IMR-90 (cell line): ENCODE results near the gene SOWAHB. TPM values are rescaled to one million over a fixed set of nuclear protein-coding genes. Genes with fewer than 3 reads are reported as not detected.

Experiments used
- ATAC-seq: fragments of 200-7000 bp; cut with Tn5 transposase; 2 replicates; pipeline ENCODE4 v1.9.1; 2020; ENCODE audit warnings: low read depth, mild to moderate bottlenecking, moderate library complexity
- BruUV-seq: library from RNA; stranded (reverse); fragments of 400-500 nt; replicated peaks from 2 replicates; lab custom pipeline; 2021; lab: Mats Ljungman, UMichigan
- CTCF ChIA-PET: fragments of 300-600 bp; formaldehyde crosslinking; extraction: SDS; loops from one replicate; lab custom pipeline; 2021; ENCODE audit warnings: antibody characterized with exemption; lab: Yijun Ruan, JAX
- POLR2A ChIA-PET: fragments of 300-600 bp; sonication (Branson Sonifier 250); formaldehyde crosslinking; loops from one replicate; lab custom pipeline; 2022; ENCODE audit warnings: antibody characterized with exemption; ENCODE audit not compliant: unreplicated experiment; lab: Charles Lee
- DNase-seq: peaks from one replicate; pipeline ENCODE4 v3.0.0; 2013
- H2AFZ ChIP-seq: replicated peaks from 2 replicates; pipeline ENCODE3; 2013; ENCODE audit warnings: low read length, mild to moderate bottlenecking; ENCODE audit not compliant: poor library complexity
- H2AK5ac ChIP-seq: 2 replicates; pipeline ENCODE4 v1.6.1; 2013; ENCODE audit warnings: low read depth, low read length, inconsistent platforms
- H2AK9ac ChIP-seq: replicated peaks from 2 replicates; pipeline ENCODE3; 2013; ENCODE audit warnings: mild to moderate bottlenecking, low read depth, low read length, moderate library complexity; ENCODE audit not compliant: poor library complexity
- H2BK120ac ChIP-seq: 2 replicates; pipeline ENCODE4 v1.6.1; 2013; ENCODE audit warnings: low read depth, low read length, inconsistent platforms
- H2BK15ac ChIP-seq: 3 replicates; pipeline ENCODE4 v1.6.1; 2013; ENCODE audit warnings: low read depth, low read length, inconsistent platforms
- H2BK20ac ChIP-seq: 2 replicates; pipeline ENCODE4 v1.6.1; 2013; ENCODE audit warnings: low read depth, mild to moderate bottlenecking, inconsistent platforms, low read length, moderate library complexity
- H2BK5ac ChIP-seq: 2 replicates; pipeline ENCODE4 v1.6.1; 2013; ENCODE audit warnings: mild to moderate bottlenecking, low read depth, low read length, inconsistent platforms; ENCODE audit not compliant: poor library complexity, severe bottlenecking
- H3K14ac ChIP-seq: replicated peaks from 2 replicates; pipeline ENCODE4 v1.6.1; 2013; ENCODE audit warnings: low read depth, low read length, inconsistent platforms
- H3K18ac ChIP-seq: 2 replicates; pipeline ENCODE4 v1.6.1; 2013; ENCODE audit warnings: low read depth, low read length, control low read depth
- H3K23ac ChIP-seq: 2 replicates; pipeline ENCODE4 v1.6.1; 2013; ENCODE audit warnings: low read depth, low read length, inconsistent platforms
- H3K27ac ChIP-seq: 2 replicates; pipeline ENCODE4 v1.5.1; 2013; ENCODE audit warnings: mild to moderate bottlenecking, control low read depth, low read length; ENCODE audit not compliant: insufficient read depth
- H3K27me3 ChIP-seq: 2 replicates; pipeline ENCODE4 v1.6.1; 2013; ENCODE audit warnings: low read length; ENCODE audit not compliant: control insufficient read depth, insufficient read depth
- H3K36me3 ChIP-seq: 2 replicates; pipeline ENCODE4 v1.6.1; 2013; ENCODE audit warnings: low read length, mixed read lengths; ENCODE audit not compliant: control insufficient read depth, insufficient read depth
- H3K4ac ChIP-seq: 2 replicates; pipeline ENCODE4 v1.6.1; 2013; ENCODE audit warnings: low read depth, low read length, inconsistent platforms
- H3K4me1 ChIP-seq: 2 replicates; pipeline ENCODE4 v1.6.1; 2013; ENCODE audit warnings: low read length, mixed read lengths; ENCODE audit not compliant: control insufficient read depth, insufficient read depth
- H3K4me2 ChIP-seq: 2 replicates; pipeline ENCODE4 v1.6.1; 2013; ENCODE audit warnings: low read depth, mild to moderate bottlenecking, control low read depth, low read length, moderate library complexity
- H3K4me3 ChIP-seq: 2 replicates; pipeline ENCODE4 v1.5.1; 2013; ENCODE audit warnings: low read depth, mild to moderate bottlenecking, control low read depth, low read length, moderate library complexity; ENCODE audit not compliant: insufficient read depth
- H3K56ac ChIP-seq: 2 replicates; pipeline ENCODE4 v1.6.1; 2013; ENCODE audit warnings: low read length, inconsistent platforms; ENCODE audit not compliant: insufficient read depth; ENCODE audit errors: extremely low read depth
- H3K79me1 ChIP-seq, 2 experiments: 2 replicates each; pipeline ENCODE4 v1.6.1; 2013; ENCODE audit warnings: low read length in 2 of 2, inconsistent platforms in 1 of 2, low read depth in 1 of 2
- H3K9ac ChIP-seq: 2 replicates; pipeline ENCODE4 v1.6.1; 2013; ENCODE audit warnings: low read depth, low read length, control low read depth
- H3K9me1 ChIP-seq: 2 replicates; pipeline ENCODE4 v1.6.1; 2013; ENCODE audit warnings: low read length, inconsistent platforms; ENCODE audit not compliant: insufficient read depth
- H3K9me3 ChIP-seq: 2 replicates; pipeline ENCODE4 v1.6.1; 2013; ENCODE audit warnings: low read length; ENCODE audit not compliant: control insufficient read depth, insufficient read depth
- H4K20me1 ChIP-seq: 2 replicates; pipeline ENCODE4 v1.6.1; 2013; ENCODE audit warnings: low read length, inconsistent platforms; ENCODE audit not compliant: insufficient read depth
- H4K5ac ChIP-seq: 2 replicates; pipeline ENCODE4 v1.6.1; 2013; ENCODE audit warnings: mild to moderate bottlenecking, low read depth, low read length, control low read depth
- H4K8ac ChIP-seq, 2 experiments: 2 replicates each; pipeline ENCODE4 v1.6.1; 2013; ENCODE audit warnings: low read depth in 2 of 2, low read length in 2 of 2, control low read depth in 1 of 2, inconsistent platforms in 1 of 2
- H4K91ac ChIP-seq: 2 replicates; pipeline ENCODE4 v1.6.1; 2013; ENCODE audit warnings: low read depth, low read length, inconsistent platforms; ENCODE audit not compliant: insufficient read depth
- BHLHE40 ChIP-seq: fragments of 150-350 bp; IDR thresholded peaks from 2 replicates; pipeline ENCODE4 v1.6.1; 2016; ENCODE audit warnings: mild to moderate bottlenecking, low read depth, low read length
- CEBPB ChIP-seq: IDR thresholded peaks from 2 replicates; pipeline ENCODE4 v1.6.1; 2012; ENCODE audit warnings: low read depth, low read length, improper control_type of control experiment
- FOS ChIP-seq: fragments of 150-350 bp; IDR thresholded peaks from 2 replicates; pipeline ENCODE4 v1.6.1; 2016; ENCODE audit warnings: low read depth, low read length
- MAFK ChIP-seq: IDR thresholded peaks from 2 replicates; pipeline ENCODE4 v1.6.1; 2012; ENCODE audit warnings: low read depth, low read length, improper control_type of control experiment
- MAZ ChIP-seq: IDR thresholded peaks from 2 replicates; pipeline ENCODE4 v1.6.1; 2012; ENCODE audit warnings: low read depth, mild to moderate bottlenecking, low read length, improper control_type of control experiment, moderate library complexity, borderline replicate concordance
- MXI1 ChIP-seq: IDR thresholded peaks from 2 replicates; pipeline ENCODE4 v1.6.1; 2012; ENCODE audit warnings: low read depth, mild to moderate bottlenecking, low read length, moderate library complexity, borderline replicate concordance
- NFE2L2 ChIP-seq: fragments of 150-350 bp; IDR thresholded peaks from 2 replicates; pipeline ENCODE4 v1.6.1; 2016; ENCODE audit warnings: low read depth, mild to moderate bottlenecking, low read length
- POLR2A ChIP-seq: IDR thresholded peaks from 2 replicates; pipeline ENCODE4 v1.6.1; 2012; ENCODE audit warnings: mild to moderate bottlenecking, low read depth, low read length
- RAD21 ChIP-seq: IDR thresholded peaks from 2 replicates; pipeline ENCODE4 v1.6.1; 2012; ENCODE audit warnings: low read length, improper control_type of control experiment
- RCOR1 ChIP-seq: IDR thresholded peaks from 2 replicates; pipeline ENCODE4 v1.6.1; 2012; ENCODE audit warnings: mild to moderate bottlenecking, low read length, improper control_type of control experiment; ENCODE audit not compliant: insufficient replicate concordance
- RFX5 ChIP-seq: IDR thresholded peaks from 2 replicates; pipeline ENCODE4 v1.8.0; 2012; ENCODE audit warnings: low read depth, mild to moderate bottlenecking, low read length, moderate library complexity
- SMC3 ChIP-seq: fragments of 150-350 bp; IDR thresholded peaks from 2 replicates; pipeline ENCODE4 v1.6.1; 2016; ENCODE audit warnings: low read depth, mild to moderate bottlenecking, antibody characterized with exemption, low read length, moderate library complexity
- WGBS, 2 experiments: methylation state at CpG; one replicate each; pipeline versions ENCODE4 v1.1.5 to v1.1.7; 2013; ENCODE audit warnings: missing lambda C conversion rate in 2 of 2; ENCODE audit not compliant: insufficient read length in 1 of 2; ENCODE audit errors: extremely low coverage in 2 of 2; 5-methylcytosine and 5-hydroxymethylcytosine counted together
- dilution Hi-C: fragments of 300-500 bp; cut with HindIII; formaldehyde crosslinking; loops from one replicate; pipeline ENCODE4 v1.14.3; 2018; ENCODE audit warnings: low sequenced_read_pairs; ENCODE audit not compliant: unreplicated experiment
- in situ Hi-C: fragments of 300-500 bp; cut with MboI; formaldehyde crosslinking; loops from 3 replicates; pipeline ENCODE4 v1.14.3; 2019; ENCODE audit warnings: low sequenced_read_pairs, inconsistent platforms, mixed read lengths
- intact Hi-C: fragments of 100-400 bp; cut with micrococcal nuclease; formaldehyde crosslinking; loops from 2 replicates; pipeline ENCODE4 v1.10.0; 2022
- polyA plus RNA-seq, 3 experiments: library from polyadenylated mRNA; depleted of rRNA; stranded (reverse); fragments of >200 nt; gene quantifications; 2 replicates each; pipeline ENCODE4 v1.2.3, GENCODE V29; 2012; ENCODE audit warnings: low replicate concordance in 1 of 3
- total RNA-seq: library from RNA; depleted of rRNA; stranded (reverse); fragments of >200 nt; gene quantifications from 2 replicates; pipeline ENCODE4 v1.2.3, GENCODE V29; 2012
- TF ChIP-seq, protein P1 (sequence below): conservative IDR thresholded peaks from 2 replicates; pipeline ENCODE4 v1.5.1; 2012; ENCODE audit warnings: mild to moderate bottlenecking, low read depth, low read length, improper control_type of control experiment
- TF ChIP-seq, protein P2 (sequence below): fragments of 150-350 bp; IDR thresholded peaks from 2 replicates; pipeline ENCODE4 v1.6.1; 2017; ENCODE audit warnings: mild to moderate bottlenecking, antibody characterized with exemption, low read length, low read depth
- TF ChIP-seq, protein P3 (sequence below): fragments of 150-350 bp; IDR thresholded peaks from 2 replicates; pipeline ENCODE4 v1.6.1; 2016; ENCODE audit warnings: low read depth, mild to moderate bottlenecking, low read length, moderate library complexity, borderline replicate concordance

Gene SOWAHB
- total and polyA plus RNA-seq, 2 of the 4 experiments (the other 2 are of a cell fraction), result not detected

DNA sequence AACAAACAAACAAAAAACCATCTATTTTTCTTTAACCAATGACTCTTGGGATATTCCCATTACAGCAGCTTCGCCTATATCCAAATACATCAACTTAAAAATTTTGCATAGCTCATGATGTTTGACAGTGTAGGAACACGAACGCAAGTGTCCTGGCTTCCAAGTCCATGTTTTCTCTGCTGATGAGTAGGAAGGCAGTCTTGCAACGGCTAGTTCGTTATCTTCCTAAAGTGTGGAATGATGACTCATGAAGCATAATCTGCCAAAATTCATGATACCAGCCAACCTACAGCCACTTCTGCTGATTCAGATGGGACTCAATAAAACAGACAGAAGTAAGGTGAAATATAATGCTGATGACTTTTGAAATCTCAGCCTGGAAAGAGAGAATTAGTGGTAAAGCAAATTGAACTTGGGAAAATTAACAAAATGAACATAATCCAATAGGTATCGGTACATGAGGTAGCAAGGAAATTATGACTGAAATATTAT lies 45.2 kb upstream of the SOWAHB start:
- H2AK5ac ChIP-seq, result no peak overlapping the region
- no peak overlapping the region for H3K4me3 ChIP-seq
- no peak overlapping the region for H3K56ac ChIP-seq
- no peak overlapping the region for H3K4me2 ChIP-seq
- ChIA-PET POLR2A (no interaction called here), CTCF (interaction anchor here (0.7 kb wide), 1 partner anchor 10 kb away, joined by 3 read pairs; no protein-coding TSS in a partner anchor)
- H3K27me3 ChIP-seq, result no peaks in the 10 kb centered on the region
- no peak for TF ChIP-seq NFE2L2
- TF ChIP-seq CEBPB, result peak; percentile 30; the same call in 1 of the 2 replicates
- peak; percentile 61 for TF ChIP-seq MAFK
- TF ChIP-seq BHLHE40, result no peak
- TF ChIP-seq SMC3, result no peak
- TF ChIP-seq FOS, result peak; percentile 55; the same call in 1 of the 2 replicates
- TF ChIP-seq RCOR1, result no peak
- no peak for TF ChIP-seq RFX5
- TF ChIP-seq POLR2A, result no peak
- TF ChIP-seq MAZ, result no peak
- TF ChIP-seq, protein P1, sequence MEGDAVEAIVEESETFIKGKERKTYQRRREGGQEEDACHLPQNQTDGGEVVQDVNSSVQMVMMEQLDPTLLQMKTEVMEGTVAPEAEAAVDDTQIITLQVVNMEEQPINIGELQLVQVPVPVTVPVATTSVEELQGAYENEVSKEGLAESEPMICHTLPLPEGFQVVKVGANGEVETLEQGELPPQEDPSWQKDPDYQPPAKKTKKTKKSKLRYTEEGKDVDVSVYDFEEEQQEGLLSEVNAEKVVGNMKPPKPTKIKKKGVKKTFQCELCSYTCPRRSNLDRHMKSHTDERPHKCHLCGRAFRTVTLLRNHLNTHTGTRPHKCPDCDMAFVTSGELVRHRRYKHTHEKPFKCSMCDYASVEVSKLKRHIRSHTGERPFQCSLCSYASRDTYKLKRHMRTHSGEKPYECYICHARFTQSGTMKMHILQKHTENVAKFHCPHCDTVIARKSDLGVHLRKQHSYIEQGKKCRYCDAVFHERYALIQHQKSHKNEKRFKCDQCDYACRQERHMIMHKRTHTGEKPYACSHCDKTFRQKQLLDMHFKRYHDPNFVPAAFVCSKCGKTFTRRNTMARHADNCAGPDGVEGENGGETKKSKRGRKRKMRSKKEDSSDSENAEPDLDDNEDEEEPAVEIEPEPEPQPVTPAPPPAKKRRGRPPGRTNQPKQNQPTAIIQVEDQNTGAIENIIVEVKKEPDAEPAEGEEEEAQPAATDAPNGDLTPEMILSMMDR, result no peak
- TF ChIP-seq, protein P2, sequence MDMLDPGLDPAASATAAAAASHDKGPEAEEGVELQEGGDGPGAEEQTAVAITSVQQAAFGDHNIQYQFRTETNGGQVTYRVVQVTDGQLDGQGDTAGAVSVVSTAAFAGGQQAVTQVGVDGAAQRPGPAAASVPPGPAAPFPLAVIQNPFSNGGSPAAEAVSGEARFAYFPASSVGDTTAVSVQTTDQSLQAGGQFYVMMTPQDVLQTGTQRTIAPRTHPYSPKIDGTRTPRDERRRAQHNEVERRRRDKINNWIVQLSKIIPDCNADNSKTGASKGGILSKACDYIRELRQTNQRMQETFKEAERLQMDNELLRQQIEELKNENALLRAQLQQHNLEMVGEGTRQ, result no peak
- no peak for TF ChIP-seq RAD21
- TF ChIP-seq MXI1, result no peak
- TF ChIP-seq, protein P3, sequence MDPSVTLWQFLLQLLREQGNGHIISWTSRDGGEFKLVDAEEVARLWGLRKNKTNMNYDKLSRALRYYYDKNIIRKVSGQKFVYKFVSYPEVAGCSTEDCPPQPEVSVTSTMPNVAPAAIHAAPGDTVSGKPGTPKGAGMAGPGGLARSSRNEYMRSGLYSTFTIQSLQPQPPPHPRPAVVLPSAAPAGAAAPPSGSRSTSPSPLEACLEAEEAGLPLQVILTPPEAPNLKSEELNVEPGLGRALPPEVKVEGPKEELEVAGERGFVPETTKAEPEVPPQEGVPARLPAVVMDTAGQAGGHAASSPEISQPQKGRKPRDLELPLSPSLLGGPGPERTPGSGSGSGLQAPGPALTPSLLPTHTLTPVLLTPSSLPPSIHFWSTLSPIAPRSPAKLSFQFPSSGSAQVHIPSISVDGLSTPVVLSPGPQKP, result no peak
- dilution Hi-C loops, result no loop called here
- H2BK120ac ChIP-seq, result no peak overlapping the region
- peaks cover 5 to 52% of the 10 kb centered on the region in 2 experiments; a peak in 3 of 4 replicates for H3K79me1 ChIP-seq
- no peak overlapping the region for H2BK5ac ChIP-seq
- no peak overlapping the region for H3K4ac ChIP-seq
- H3K9ac ChIP-seq, result no peak overlapping the region
- H4K91ac ChIP-seq, result no peak overlapping the region
- no peak overlapping the region for H3K23ac ChIP-seq
- peaks cover 1% of the 10 kb centered on the region; the same call in 1 of the 2 replicates for H3K36me3 ChIP-seq
- H2BK20ac ChIP-seq, result no peak overlapping the region
- peaks cover 2% of the 10 kb centered on the region for H3K4me1 ChIP-seq
- no TSS peak for BruUV-seq
- no peak overlapping the region for H2AFZ ChIP-seq
- H3K18ac ChIP-seq, result no peak overlapping the region
- peaks cover 3% of the 10 kb centered on the region; the same call in 1 of the 2 replicates for H3K9me1 ChIP-seq
- peak; percentile 75 for DNase-seq
- H3K9me3 ChIP-seq, result no peaks in the 10 kb centered on the region
- WGBS, 2 experiments, result no CpG with 5 or more reads among the region's 6 CpGs
- H2AK9ac ChIP-seq, result no peak overlapping the region
- ATAC-seq, result 0 out of 2 replicates have a peak, but pooled peaks have one; percentile 8
- no peak overlapping the region for H4K5ac ChIP-seq
- H4K20me1 ChIP-seq, result peaks cover 2% of the 10 kb centered on the region; the same call in 1 of the 2 replicates
- in situ Hi-C loops, result loop anchor here (10.0 kb wide), 2 partner anchors 158 to 428 kb away; no protein-coding TSS in a partner anchor
- H3K27ac ChIP-seq, result no peak overlapping the region
- H3K14ac ChIP-seq, result no peak overlapping the region
- intact Hi-C loops, result loop anchor here (5.0 to 10.0 kb wide), 3 partner anchors 61 to 318 kb away; no protein-coding TSS in a partner anchor
- H4K8ac ChIP-seq, result no peak overlapping the region
- no peak overlapping the region for H2BK15ac ChIP-seq
